Panc1 (cell line): ENCODE results near the gene PRLR.

Experiments used
- CTCF ChIP-seq: fragments of 450-650 bp; IDR thresholded peaks from 2 replicates; pipeline ENCODE4 v1.5.1; 2017; ENCODE audit warnings: mild to moderate bottlenecking
- POLR2AphosphoS5 ChIP-seq: IDR thresholded peaks from 2 replicates; pipeline ENCODE4 v1.6.1; 2012; ENCODE audit warnings: mild to moderate bottlenecking, low read depth, low read length, moderate library complexity
- TCF7L2 ChIP-seq: IDR thresholded peaks from 2 replicates; pipeline ENCODE4 v1.6.1; 2011; ENCODE audit warnings: mild to moderate bottlenecking, low read depth, low read length, inconsistent platforms

GRCh38 chr5:35201291-35201690, 29.0 kb downstream of the PRLR start:
- TF ChIP-seq CTCF: no peak
- no peak for TF ChIP-seq POLR2AphosphoS5
- no peak for TF ChIP-seq TCF7L2
